H9 (cell line): ENCODE measurements around the gene RXYLT1. TPM values are rescaled to one million over a fixed set of nuclear protein-coding genes. Genes with fewer than 3 reads are reported as not detected.

Experiments
- DNase-seq: peaks from one replicate; pipeline ENCODE4 v3.0.0-alpha.2; 2017
- H2AFZ ChIP-seq: one replicate; pipeline ENCODE4 v1.6.1; 2013; ENCODE audit warnings: mild to moderate bottlenecking, low read length, control low read depth, moderate library complexity
- H2AK5ac ChIP-seq: 2 replicates; pipeline ENCODE4 v1.6.1; 2013; ENCODE audit warnings: low read length, control low read depth, mixed read lengths; ENCODE audit not compliant: insufficient read length
- H2BK120ac ChIP-seq: one replicate; pipeline ENCODE4 v1.6.1; 2013; ENCODE audit warnings: low read depth, mild to moderate bottlenecking, low read length, control low read depth, inconsistent platforms; ENCODE audit not compliant: poor library complexity, severe bottlenecking
- H2BK12ac ChIP-seq: 2 replicates; pipeline ENCODE4 v1.6.1; 2013; ENCODE audit warnings: low read length, control low read depth, mixed read lengths, low read depth; ENCODE audit not compliant: insufficient read length
- H2BK15ac ChIP-seq: 2 replicates; pipeline ENCODE4 v1.6.1; 2013; ENCODE audit warnings: low read depth, low read length, control low read depth
- H2BK20ac ChIP-seq: one replicate; pipeline ENCODE4 v1.6.1; 2013; ENCODE audit warnings: low read depth, mild to moderate bottlenecking, low read length, control low read depth, inconsistent platforms; ENCODE audit not compliant: poor library complexity, severe bottlenecking
- H2BK5ac ChIP-seq: 2 replicates; pipeline ENCODE4 v1.6.1; 2013; ENCODE audit warnings: low read length, control low read depth, mixed read lengths; ENCODE audit not compliant: insufficient read length
- H3K14ac ChIP-seq: 2 replicates; pipeline ENCODE4 v1.6.1; 2013; ENCODE audit warnings: low read length, control low read depth; ENCODE audit not compliant: insufficient read depth
- H3K18ac ChIP-seq: 2 replicates; pipeline ENCODE4 v1.6.1; 2013; ENCODE audit warnings: low read depth, mild to moderate bottlenecking, mixed read lengths, low read length, control low read depth; ENCODE audit not compliant: insufficient read length
- H3K23ac ChIP-seq: 2 replicates; pipeline ENCODE4 v1.6.1; 2013; ENCODE audit warnings: low read length, control low read depth, mixed read lengths, low read depth; ENCODE audit not compliant: insufficient read length
- H3K23me2 ChIP-seq: 2 replicates; pipeline ENCODE4 v1.6.1; 2013; ENCODE audit warnings: low read depth, mild to moderate bottlenecking, mixed read lengths, low read length, control low read depth; ENCODE audit not compliant: insufficient read length, poor library complexity, severe bottlenecking
- H3K27ac ChIP-seq: 2 replicates; pipeline ENCODE4 v1.5.1; 2013; ENCODE audit warnings: low read length, control low read depth, mixed read lengths, low read depth; ENCODE audit not compliant: insufficient read length
- H3K27me3 ChIP-seq: 2 replicates; pipeline ENCODE4 v1.6.1; 2013; ENCODE audit warnings: low read length, control low read depth, inconsistent platforms; ENCODE audit not compliant: insufficient read depth
- H3K4ac ChIP-seq: 2 replicates; pipeline ENCODE4 v1.6.1; 2013; ENCODE audit warnings: low read depth, mild to moderate bottlenecking, control low read depth, inconsistent platforms, low read length, moderate library complexity
- H3K4me1 ChIP-seq: 2 replicates; pipeline ENCODE4 v1.6.1; 2013; ENCODE audit warnings: low read length, control low read depth, inconsistent platforms; ENCODE audit not compliant: insufficient read depth
- H3K4me2 ChIP-seq: 2 replicates; pipeline ENCODE4 v1.6.1; 2013; ENCODE audit warnings: low read length, control low read depth, mixed read lengths; ENCODE audit not compliant: insufficient read length, insufficient read depth
- H3K56ac ChIP-seq: 2 replicates; pipeline ENCODE4 v1.6.1; 2013; ENCODE audit warnings: low read depth, mild to moderate bottlenecking, mixed read lengths, low read length, control low read depth; ENCODE audit not compliant: insufficient read length
- H3K79me1 ChIP-seq: 2 replicates; pipeline ENCODE4 v1.6.1; 2013; ENCODE audit warnings: low read depth, mild to moderate bottlenecking, moderate library complexity, low read length, control low read depth, inconsistent platforms; ENCODE audit not compliant: insufficient read depth, poor library complexity, severe bottlenecking
- H3K79me2 ChIP-seq: 2 replicates; pipeline ENCODE4 v1.6.1; 2013; ENCODE audit warnings: low read length, control low read depth, inconsistent platforms; ENCODE audit not compliant: insufficient read depth
- H3K9ac ChIP-seq: 2 replicates; pipeline ENCODE4 v1.6.1; 2013; ENCODE audit warnings: low read length, control low read depth, mixed read lengths; ENCODE audit not compliant: insufficient read length; ENCODE audit errors: extremely low read depth
- H3K9me3 ChIP-seq: one replicate; pipeline ENCODE4 v1.6.1; 2013; ENCODE audit warnings: low read depth, low read length, inconsistent platforms; ENCODE audit not compliant: control insufficient read depth
- H3T11ph ChIP-seq: one replicate; pipeline ENCODE4 v1.6.1; 2013; ENCODE audit warnings: mild to moderate bottlenecking, low read length, control low read depth, inconsistent platforms
- H4K20me1 ChIP-seq: one replicate; pipeline ENCODE4 v1.6.1; 2013; ENCODE audit not compliant: control insufficient read depth, insufficient read length, insufficient read depth
- H4K5ac ChIP-seq: 2 replicates; pipeline ENCODE4 v1.6.1; 2013; ENCODE audit warnings: low read depth, mild to moderate bottlenecking, mixed read lengths, low read length, control low read depth; ENCODE audit not compliant: insufficient read length
- H4K8ac ChIP-seq: replicated peaks from 2 replicates; pipeline ENCODE4 v1.6.1; 2013; ENCODE audit warnings: low read length, control low read depth, mixed read lengths, low read depth; ENCODE audit not compliant: insufficient read length
- H4K91ac ChIP-seq: 2 replicates; pipeline ENCODE4 v1.6.1; 2013; ENCODE audit warnings: low read depth, mild to moderate bottlenecking, moderate library complexity, mixed read lengths, low read length, control low read depth; ENCODE audit not compliant: insufficient read length
- H3K27ac Mint-ChIP-seq, 3 experiments: 2 replicates in 2 of 3; 3 replicates in 1 of 3; pipeline ENCODE4 v1.8.0; 2020 to 2021; ENCODE audit warnings: mixed read lengths in 3 of 3, mild to moderate bottlenecking in 1 of 3, moderate library complexity in 1 of 3
- H3K27me3 Mint-ChIP-seq: 2 replicates; pipeline ENCODE4 v1.8.0; 2021; ENCODE audit warnings: low read depth, mild to moderate bottlenecking, moderate library complexity, mixed read lengths
- H3K36me3 Mint-ChIP-seq, 3 experiments: 2 replicates in 2 of 3; 3 replicates in 1 of 3; pipeline ENCODE4 v1.8.0; 2020 to 2021; ENCODE audit warnings: low read depth in 3 of 3, mixed read lengths in 3 of 3; ENCODE audit not compliant: insufficient read depth in 1 of 3
- H3K4me1 Mint-ChIP-seq, 2 experiments: 2 replicates each; pipeline ENCODE4 v1.8.0; 2020; ENCODE audit warnings: mixed read lengths in 2 of 2
- H3K4me3 Mint-ChIP-seq, 2 experiments: 2 replicates in 1 of 2; 3 replicates in 1 of 2; pipeline ENCODE4 v1.8.0; 2020 to 2021; ENCODE audit warnings: mild to moderate bottlenecking in 2 of 2, mixed read lengths in 2 of 2, moderate library complexity in 1 of 2
- H3K9me3 Mint-ChIP-seq, 2 experiments: 2 replicates in 1 of 2; 3 replicates in 1 of 2; pipeline ENCODE4 v1.8.0; 2020; ENCODE audit warnings: mild to moderate bottlenecking in 2 of 2, mixed read lengths in 2 of 2, moderate library complexity in 1 of 2
- CTCF ChIP-seq: fragments of 200-600 bp; sonication (generic); conservative IDR thresholded peaks from 3 replicates; pipeline ENCODE4 v1.8.0; 2021; ENCODE audit warnings: antibody characterized with exemption, mild to moderate bottlenecking
- WGBS: extraction: QIAGEN DNeasy Blood & Tissue Kit; methylation state at CpG from one replicate; pipeline ENCODE4 v1.1.7; 2013; ENCODE audit warnings: missing lambda C conversion rate, low lambda C conversion rate, mixed read lengths; ENCODE audit not compliant: insufficient read length; ENCODE audit errors: extremely low coverage; 5-methylcytosine and 5-hydroxymethylcytosine counted together
- total RNA-seq: library from RNA; stranded (reverse); gene quantifications from 2 replicates; pipeline ENCODE4 v1.2.1, GENCODE V29; 2021

Gene RXYLT1
- total RNA-seq, 1 experiment from 2014 or later = 10.1 TPM

GRCh38 chr12:63811334-63811733, 31.6 kb downstream of the RXYLT1 start:
- TF ChIP-seq CTCF = no peak
- H4K8ac ChIP-seq = no peak overlapping the region
- H2BK20ac ChIP-seq = no peak overlapping the region
- no peak overlapping the region for H2BK12ac ChIP-seq
- H3K27ac ChIP-seq = no peak overlapping the region
- no peaks in the 10 kb centered on the region for H3K9me3 Mint-ChIP-seq
- H3K4me3 Mint-ChIP-seq = no peak overlapping the region
- no peaks in the 10 kb centered on the region for H3K27me3 Mint-ChIP-seq
- H3K4ac ChIP-seq = no peak overlapping the region
- no peaks in the 10 kb centered on the region for H3K9me3 ChIP-seq
- H3K79me1 ChIP-seq = no peaks in the 10 kb centered on the region
- H2AFZ ChIP-seq = no peak overlapping the region
- no peak overlapping the region for H2BK120ac ChIP-seq
- H3K4me1 Mint-ChIP-seq = peaks cover 0 to 7% of the 10 kb centered on the region in 2 experiments; a peak in 2 of 4 replicates
- no peaks in the 10 kb centered on the region for H3K23me2 ChIP-seq
- no peak overlapping the region for H2BK15ac ChIP-seq
- H4K20me1 ChIP-seq = no peaks in the 10 kb centered on the region
- H3K4me2 ChIP-seq = no peak overlapping the region
- H3K56ac ChIP-seq = no peak overlapping the region
- WGBS = no CpG with 5 or more reads among the region's 2 CpGs
- H4K91ac ChIP-seq = no peak overlapping the region
- DNase-seq = no peak
- H2AK5ac ChIP-seq = no peak overlapping the region
- no peak overlapping the region for H3K23ac ChIP-seq
- no peak overlapping the region for H3K27ac Mint-ChIP-seq
- H3T11ph ChIP-seq = no peak overlapping the region
- H3K27me3 ChIP-seq = no peaks in the 10 kb centered on the region
- H3K79me2 ChIP-seq = no peaks in the 10 kb centered on the region
- H3K18ac ChIP-seq = no peak overlapping the region
- H3K4me1 ChIP-seq = no peaks in the 10 kb centered on the region
- no peak overlapping the region for H4K5ac ChIP-seq
- H3K36me3 Mint-ChIP-seq = no peaks in the 10 kb centered on the region
- no peak overlapping the region for H3K9ac ChIP-seq
- H2BK5ac ChIP-seq = no peak overlapping the region
- H3K14ac ChIP-seq = no peak overlapping the region
